GM23248 (cell line): ENCODE measurements around the gene C6orf141.

ENCODE experiments used
- EZH2 ChIP-seq: fragments of 200-600 bp; sonication (generic); IDR thresholded peaks from 2 replicates; pipeline ENCODE4 v1.6.1; 2018; ENCODE audit warnings: antibody characterized with exemption, mild to moderate bottlenecking; ENCODE audit not compliant: insufficient read depth, poor library complexity, severe bottlenecking
- EZH2phosphoT487 ChIP-seq: fragments of 200-600 bp; sonication (generic); IDR thresholded peaks from 2 replicates; pipeline ENCODE4 v1.6.1; 2018; ENCODE audit warnings: antibody characterized with exemption, moderate library complexity, mild to moderate bottlenecking, low read depth; ENCODE audit not compliant: insufficient read depth

GRCh38 chr6:49516147-49516505 lies 34.3 kb upstream of the C6orf141 start:
- TF ChIP-seq EZH2 (no peak), EZH2phosphoT487 (no peak)
